Panc1 (cell line): ENCODE data around the gene P2RY11. TPM values are rescaled to one million over a fixed set of nuclear protein-coding genes. Genes with fewer than 3 reads are reported as not detected.

Experiments used
- ATAC-seq: fragments of 200-7000 bp; cut with Tn5 transposase; 2 replicates; pipeline ENCODE4 v1.9.1; 2020; ENCODE audit warnings: mild to moderate bottlenecking, moderate library complexity
- BruUV-seq: library from RNA; stranded (reverse); fragments of 400-500 nt; replicated peaks from 2 replicates; lab custom pipeline; 2021; lab: Mats Ljungman, UMichigan
- CTCF ChIA-PET: fragments of 300-600 bp; sonication (Branson Sonifier 250); formaldehyde crosslinking; loops from one replicate; lab custom pipeline; 2022; ENCODE audit warnings: antibody characterized with exemption; lab: Charles Lee
- POLR2A ChIA-PET: fragments of 300-600 bp; sonication (Branson Sonifier 250); formaldehyde crosslinking; loops from one replicate; lab custom pipeline; 2022; ENCODE audit warnings: antibody characterized with exemption; lab: Charles Lee
- DNase-seq: peaks from one replicate; pipeline ENCODE4 v3.0.0-alpha.2; 2010; ENCODE audit warnings: low read depth, low spot score
- H3K27ac ChIP-seq: 2 replicates; pipeline ENCODE4 v1.5.1; 2011; ENCODE audit warnings: mild to moderate bottlenecking, low read length, inconsistent platforms
- H3K27me3 ChIP-seq: fragments of 200-500 bp; sonication (Bioruptor generic); 2 replicates; pipeline ENCODE4 v1.6.0; 2014; ENCODE audit warnings: low read length, inconsistent platforms; ENCODE audit not compliant: control insufficient read depth, insufficient read depth
- H3K36me3 ChIP-seq: fragments of 200-500 bp; sonication (Bioruptor generic); 2 replicates; pipeline ENCODE4 v1.5.1; 2014; ENCODE audit warnings: inconsistent platforms, mild to moderate bottlenecking, low read length, moderate library complexity; ENCODE audit not compliant: control insufficient read depth, insufficient read depth
- H3K4me1 ChIP-seq: 2 replicates; pipeline ENCODE4 v1.5.1; 2011; ENCODE audit warnings: inconsistent platforms, mild to moderate bottlenecking, low read length, moderate library complexity; ENCODE audit not compliant: control insufficient read depth, insufficient read depth
- H3K4me3 ChIP-seq, 2 experiments: 2 replicates each; pipeline ENCODE4 v1.5.1; 2011 to 2012; ENCODE audit warnings: low read depth in 2 of 2, low read length in 2 of 2, mild to moderate bottlenecking in 2 of 2, inconsistent platforms in 1 of 2, moderate library complexity in 1 of 2
- H3K9me3 ChIP-seq: fragments of 200-500 bp; sonication (Bioruptor generic); 2 replicates; pipeline ENCODE4 v1.5.1; 2014; ENCODE audit warnings: low read depth, mild to moderate bottlenecking, inconsistent platforms, low read length, moderate library complexity; ENCODE audit not compliant: control insufficient read depth, insufficient read depth
- POLR2AphosphoS5 ChIP-seq: IDR thresholded peaks from 2 replicates; pipeline ENCODE4 v1.6.1; 2012; ENCODE audit warnings: mild to moderate bottlenecking, low read depth, low read length, moderate library complexity
- REST ChIP-seq, 2 experiments: IDR thresholded peaks; 2 replicates each; pipeline ENCODE4 v1.6.1; 2011 to 2012; ENCODE audit warnings: low read depth in 2 of 2, control low read depth in 1 of 2, low read length in 1 of 2, mild to moderate bottlenecking in 1 of 2, moderate library complexity in 1 of 2; ENCODE audit not compliant: insufficient read depth in 1 of 2
- SIN3A ChIP-seq: IDR thresholded peaks from 2 replicates; pipeline ENCODE4 v1.6.1; 2012; ENCODE audit warnings: low read depth, mild to moderate bottlenecking, low read length, moderate library complexity, borderline replicate concordance; ENCODE audit not compliant: insufficient read depth
- TCF7L2 ChIP-seq: IDR thresholded peaks from 2 replicates; pipeline ENCODE4 v1.6.1; 2011; ENCODE audit warnings: mild to moderate bottlenecking, low read depth, low read length, inconsistent platforms
- in situ Hi-C: cut with HindIII; loops from 2 replicates; pipeline ENCODE4 v1.10.0; 2016; ENCODE audit warnings: low sequenced_read_pairs, low pct_unique_long_range_greater_than_20kb
- intact Hi-C: fragments of 100-400 bp; cut with micrococcal nuclease; formaldehyde crosslinking; loops from one replicate; pipeline ENCODE4 v1.10.0; 2022; ENCODE audit not compliant: unreplicated experiment
- total RNA-seq: library from RNA; stranded (reverse); gene quantifications from one replicate; pipeline ENCODE4 v1.2.1, GENCODE V29; 2021; ENCODE audit not compliant: unreplicated experiment
- TF ChIP-seq, protein P1 (sequence below): fragments of 450-650 bp; IDR thresholded peaks from 2 replicates; pipeline ENCODE4 v1.5.1; 2017; ENCODE audit warnings: mild to moderate bottlenecking

Gene P2RY11
- total RNA-seq, 1 experiment from 2014 or later, result 12.5 TPM

- intact Hi-C loops, result no loop called here
Observed at GRCh38 chr19:10100163-10100785, 11.2 kb upstream of the P2RY11 start.

DNA sequence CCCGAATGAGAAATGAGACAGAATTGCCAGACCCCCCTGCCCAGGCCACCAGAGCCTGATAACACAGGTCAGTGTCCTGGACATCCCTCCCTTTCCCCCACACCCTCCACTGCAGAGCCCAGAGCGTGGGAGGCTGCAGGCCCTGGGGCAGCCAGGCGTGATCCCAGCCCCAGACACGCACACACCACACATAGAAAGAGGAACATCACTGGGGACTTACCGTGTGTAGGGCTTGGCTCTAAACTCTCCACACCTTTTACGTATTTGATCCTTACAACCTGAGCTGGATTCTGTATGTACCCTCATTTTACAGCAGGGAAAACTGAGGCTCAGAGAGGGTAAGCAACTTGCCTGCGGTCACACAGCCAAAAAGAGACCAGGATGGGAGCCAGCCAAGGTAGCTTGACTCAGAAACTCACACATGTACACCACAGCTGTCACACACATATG is 8.7 kb upstream of the P2RY11 start:
- POLR2A ChIA-PET, result no interaction called here
- in situ Hi-C loops, result no loop called here
- TF ChIP-seq SIN3A (no peak), REST (IDR thresholded peaks at IDR 0.05; ENCODE audit: insufficient read depth in 1 of 2, low read depth in 2 of 2, low read length in 1 of 2) (no peak), TCF7L2 (no peak), POLR2AphosphoS5 (no peak)
- TF ChIP-seq, protein P1, sequence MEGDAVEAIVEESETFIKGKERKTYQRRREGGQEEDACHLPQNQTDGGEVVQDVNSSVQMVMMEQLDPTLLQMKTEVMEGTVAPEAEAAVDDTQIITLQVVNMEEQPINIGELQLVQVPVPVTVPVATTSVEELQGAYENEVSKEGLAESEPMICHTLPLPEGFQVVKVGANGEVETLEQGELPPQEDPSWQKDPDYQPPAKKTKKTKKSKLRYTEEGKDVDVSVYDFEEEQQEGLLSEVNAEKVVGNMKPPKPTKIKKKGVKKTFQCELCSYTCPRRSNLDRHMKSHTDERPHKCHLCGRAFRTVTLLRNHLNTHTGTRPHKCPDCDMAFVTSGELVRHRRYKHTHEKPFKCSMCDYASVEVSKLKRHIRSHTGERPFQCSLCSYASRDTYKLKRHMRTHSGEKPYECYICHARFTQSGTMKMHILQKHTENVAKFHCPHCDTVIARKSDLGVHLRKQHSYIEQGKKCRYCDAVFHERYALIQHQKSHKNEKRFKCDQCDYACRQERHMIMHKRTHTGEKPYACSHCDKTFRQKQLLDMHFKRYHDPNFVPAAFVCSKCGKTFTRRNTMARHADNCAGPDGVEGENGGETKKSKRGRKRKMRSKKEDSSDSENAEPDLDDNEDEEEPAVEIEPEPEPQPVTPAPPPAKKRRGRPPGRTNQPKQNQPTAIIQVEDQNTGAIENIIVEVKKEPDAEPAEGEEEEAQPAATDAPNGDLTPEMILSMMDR, result no peak

More at GRCh38 chr19:10100163-10100785, 11.2 kb upstream of the P2RY11 start:
- ATAC-seq, result no peak
- H3K27ac ChIP-seq, result no peak overlapping the region
- H3K4me1 ChIP-seq, result no peaks in the 10 kb centered on the region
- in situ Hi-C loops, result no loop called here
- H3K4me3 ChIP-seq, result no peak overlapping the region
- DNase-seq, result no peak
- BruUV-seq, result no TSS peak
- no peaks in the 10 kb centered on the region for H3K36me3 ChIP-seq
- ChIA-PET POLR2A (interaction anchor here (0.5 to 0.6 kb wide), 2 partner anchors 8 to 9 kb away, joined by 4 to 7 read pairs; no protein-coding TSS in a partner anchor), CTCF (interaction anchor here (0.7 kb wide), 1 partner anchor 22 kb away, joined by 10 read pairs; no protein-coding TSS in a partner anchor)
- no peaks in the 10 kb centered on the region for H3K9me3 ChIP-seq
- H3K27me3 ChIP-seq, result no peaks in the 10 kb centered on the region
- TF ChIP-seq, protein P1, result no peak
- TF ChIP-seq POLR2AphosphoS5 (no peak), SIN3A (no peak), REST (IDR thresholded peaks at IDR 0.05; ENCODE audit: insufficient read depth in 1 of 2, low read depth in 2 of 2, low read length in 1 of 2) (no peak), TCF7L2 (no peak)

More for the DNA sequence above, 8.7 kb upstream of the P2RY11 start:
- BruUV-seq, result no TSS peak
- CTCF ChIA-PET, result no interaction called here
- peaks cover 8% of the 10 kb centered on the region for H3K36me3 ChIP-seq
- intact Hi-C loops, result no loop called here
- no peak overlapping the region for H3K27ac ChIP-seq
- no peak for ATAC-seq
- no peak for DNase-seq
- no peaks in the 10 kb centered on the region for H3K27me3 ChIP-seq
- H3K9me3 ChIP-seq, result no peaks in the 10 kb centered on the region
- no peak overlapping the region for H3K4me3 ChIP-seq
- no peaks in the 10 kb centered on the region for H3K4me1 ChIP-seq
